Nephron progenitor cell (in vitro differentiated cells): Measurements from ENCODE around the gene KIF23.

Experiments used
- DNase-seq: peaks from one replicate; pipeline ENCODE4 v3.0.0; 2021
- H3K27ac Mint-ChIP-seq: 2 replicates; pipeline ENCODE4 v1.8.0; 2021; ENCODE audit warnings: mild to moderate bottlenecking, moderate library complexity, mixed read lengths
- H3K27me3 Mint-ChIP-seq: 2 replicates; pipeline ENCODE4 v1.8.0; 2021; ENCODE audit warnings: mild to moderate bottlenecking, low read depth, mixed read lengths; ENCODE audit not compliant: poor library complexity
- H3K36me3 Mint-ChIP-seq: 2 replicates; pipeline ENCODE4 v1.8.0; 2021; ENCODE audit warnings: low read depth, mixed read lengths
- H3K4me1 Mint-ChIP-seq: 2 replicates; pipeline ENCODE4 v1.8.0; 2021; ENCODE audit warnings: mixed read lengths
- H3K4me3 Mint-ChIP-seq: 2 replicates; pipeline ENCODE4 v1.8.0; 2021; ENCODE audit warnings: mild to moderate bottlenecking, moderate library complexity, mixed read lengths
- H3K9me3 Mint-ChIP-seq: 2 replicates; pipeline ENCODE4 v1.8.0; 2021; ENCODE audit warnings: mild to moderate bottlenecking, moderate library complexity, mixed read lengths
- CTCF ChIP-seq: fragments of 200-600 bp; sonication (generic); IDR thresholded peaks from 2 replicates; pipeline ENCODE4 v1.5.0; 2021; ENCODE audit warnings: antibody characterized with exemption

Gene KIF23

GRCh38 chr15:69479971-69480370 lies 65.8 kb downstream of the KIF23 start:
- Mint-ChIP-seq H3K27me3 (peaks cover 23% of the 10 kb centered on the region), H3K27ac (no peak overlapping the region), H3K36me3 (peaks cover 5% of the 10 kb centered on the region), H3K9me3 (peaks cover 18% of the 10 kb centered on the region), H3K4me3 (no peak overlapping the region), H3K4me1 (no peaks in the 10 kb centered on the region)
- DNase-seq, result no peak
- no peak for TF ChIP-seq CTCF

- Mint-ChIP-seq H3K27ac (no peak overlapping the region), H3K36me3 (peaks cover 6% of the 10 kb centered on the region), H3K4me3 (no peak overlapping the region), H3K4me1 (no peaks in the 10 kb centered on the region), H3K27me3 (peaks cover 18% of the 10 kb centered on the region), H3K9me3 (peaks cover 23% of the 10 kb centered on the region)
- no peak for DNase-seq
- TF ChIP-seq CTCF, result no peak
These were observed 66.8 kb downstream of the KIF23 start for GRCh38 chr15:69480932-69481331.

GRCh38 chr15:69482686-69483256 lies 68.6 kb downstream of the KIF23 start:
- no peak for TF ChIP-seq CTCF
- Mint-ChIP-seq H3K27me3 (peaks cover 15% of the 10 kb centered on the region), H3K4me3 (no peak overlapping the region), H3K36me3 (peaks cover 8% of the 10 kb centered on the region), H3K4me1 (no peaks in the 10 kb centered on the region), H3K27ac (no peak overlapping the region), H3K9me3 (peaks cover 30% of the 10 kb centered on the region)
- no peak for DNase-seq

- H3K4me3 Mint-ChIP-seq, result no peak overlapping the region
- H3K36me3 Mint-ChIP-seq, result peaks cover 3% of the 10 kb centered on the region
- peaks cover 16% of the 10 kb centered on the region for H3K27me3 Mint-ChIP-seq
- no peak for TF ChIP-seq CTCF
- no peaks in the 10 kb centered on the region for H3K4me1 Mint-ChIP-seq
- DNase-seq, result no peak
- H3K27ac Mint-ChIP-seq, result no peak overlapping the region
- peaks cover 27% of the 10 kb centered on the region for H3K9me3 Mint-ChIP-seq
These were observed 70.7 kb downstream of the KIF23 start for GRCh38 chr15:69484837-69485236.

- H3K4me1 Mint-ChIP-seq, result no peaks in the 10 kb centered on the region
- H3K4me3 Mint-ChIP-seq, result no peak overlapping the region
- peaks cover 3% of the 10 kb centered on the region for H3K36me3 Mint-ChIP-seq
- peaks cover 32% of the 10 kb centered on the region for H3K9me3 Mint-ChIP-seq
- no peak for DNase-seq
- no peak for TF ChIP-seq CTCF
- H3K27me3 Mint-ChIP-seq, result peaks cover 13% of the 10 kb centered on the region
- H3K27ac Mint-ChIP-seq, result no peak overlapping the region
These were observed 72.4 kb downstream of the KIF23 start for GRCh38 chr15:69486481-69487110.

GRCh38 chr15:69489073-69489571 lies 75.0 kb downstream of the KIF23 start:
- H3K27me3 Mint-ChIP-seq, result peaks cover 14% of the 10 kb centered on the region
- peaks cover 3% of the 10 kb centered on the region for H3K36me3 Mint-ChIP-seq
- H3K4me1 Mint-ChIP-seq, result no peaks in the 10 kb centered on the region
- H3K9me3 Mint-ChIP-seq, result peaks cover 40% of the 10 kb centered on the region
- H3K27ac Mint-ChIP-seq, result no peak overlapping the region
- H3K4me3 Mint-ChIP-seq, result no peak overlapping the region
- no peak for TF ChIP-seq CTCF
- DNase-seq, result no peak
